Measurements from ENCODE around the gene IGSF21.

IGSF21 gene

GRCh38 chr1:18154430-18155194 lies 47.0 kb downstream of the IGSF21 start:
- CTCF ChIA-PET: no interaction called here
- H3K27ac ChIP-seq: no peak overlapping the region
- DNase-seq (ENCODE audit: low spot score): no peak
- POLR2A ChIA-PET (ENCODE audit: low non-redundant PET): no interaction called here
- TF ChIP-seq CTCF (conservative IDR thresholded peaks at IDR 0.05; ENCODE audit: low read depth): no peak

GRCh38 chr1:18155881-18156385 lies 48.3 kb downstream of the IGSF21 start:
- no peak overlapping the region for H3K27ac ChIP-seq
- ChIA-PET CTCF (no interaction called here), POLR2A (ENCODE audit: low non-redundant PET) (no interaction called here)
- TF ChIP-seq CTCF (conservative IDR thresholded peaks at IDR 0.05; ENCODE audit: low read depth): no peak
- no peak for DNase-seq (ENCODE audit: low spot score)

- ChIA-PET CTCF (no interaction called here), POLR2A (ENCODE audit: low non-redundant PET) (no interaction called here)
- no peak overlapping the region for H3K27ac ChIP-seq
- no peak for TF ChIP-seq CTCF (conservative IDR thresholded peaks at IDR 0.05; ENCODE audit: low read depth)
- no peak for DNase-seq (ENCODE audit: low spot score)
These were observed 49.8 kb downstream of the IGSF21 start for GRCh38 chr1:18157352-18157751.

GRCh38 chr1:18157968-18158367 lies 50.4 kb downstream of the IGSF21 start:
- no peak for TF ChIP-seq CTCF (conservative IDR thresholded peaks at IDR 0.05; ENCODE audit: low read depth)
- POLR2A ChIA-PET (ENCODE audit: low non-redundant PET): no interaction called here
- H3K27ac ChIP-seq: no peak overlapping the region
- no peak for DNase-seq (ENCODE audit: low spot score)
- CTCF ChIA-PET: no interaction called here

GRCh38 chr1:18158714-18159113 lies 51.1 kb downstream of the IGSF21 start:
- ChIA-PET CTCF (no interaction called here), POLR2A (ENCODE audit: low non-redundant PET) (interaction anchor here (0.6 kb wide), 1 partner anchor 291 kb away, joined by 3 read pairs; no protein-coding TSS in a partner anchor)

GRCh38 chr1:18160290-18160942 lies 52.8 kb downstream of the IGSF21 start:
- H3K27ac ChIP-seq: no peak overlapping the region
- no peak for TF ChIP-seq CTCF (conservative IDR thresholded peaks at IDR 0.05; ENCODE audit: low read depth)
- ChIA-PET CTCF (no interaction called here), POLR2A (ENCODE audit: low non-redundant PET) (no interaction called here)
- no peak for DNase-seq (ENCODE audit: low spot score)

More at GRCh38 chr1:18158714-18159113, 51.1 kb downstream of the IGSF21 start:
- DNase-seq (ENCODE audit: low spot score): no peak
- TF ChIP-seq CTCF (conservative IDR thresholded peaks at IDR 0.05; ENCODE audit: low read depth): no peak
- H3K27ac ChIP-seq: no peak overlapping the region
